Body of pancreas (tissue), 4 donors: ENCODE measurements around the gene EFHC2.

ENCODE experiments used
- CTCF ChIP-seq, 7 experiments: fragments of 450-650 bp in 4 of 7; fragments of 200-600 bp in 3 of 7; sonication (generic) in 3 of 7; IDR thresholded peaks; one replicate each; pipeline ENCODE4 v1.5.1; 2016 to 2019; ENCODE audit warnings: antibody characterized with exemption in 7 of 7
- POLR2A ChIP-seq, 3 donors: fragments of 450-650 bp; IDR thresholded peaks; one replicate each; pipeline ENCODE4 v1.6.1; 2016; ENCODE audit warnings: antibody characterized with exemption in 3 of 3, mild to moderate bottlenecking in 2 of 3

DNA sequence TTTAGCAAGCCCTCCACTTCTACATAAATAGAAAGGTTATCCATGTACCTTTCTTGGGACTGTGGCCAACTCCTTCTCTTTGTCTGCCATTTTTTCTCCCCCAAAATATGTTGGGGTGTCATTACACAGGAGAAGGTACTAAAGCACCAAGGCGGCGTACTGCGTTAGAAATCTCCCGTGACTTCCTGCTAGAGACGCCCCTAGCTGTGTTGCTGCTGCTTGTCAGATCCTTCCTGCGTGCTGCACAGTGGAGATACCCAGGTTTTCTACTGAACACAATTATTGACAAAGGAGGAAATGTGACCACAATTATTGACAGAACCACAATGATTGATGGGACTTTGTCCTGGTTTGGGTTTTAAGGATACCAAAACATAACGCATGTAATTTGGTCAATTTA lies 97.7 kb downstream of the EFHC2 start:
- TF ChIP-seq CTCF (IDR thresholded peaks at IDR 0.05) (no peak), POLR2A (IDR thresholded peaks at IDR 0.05) (no peak)
